ENCODE data around the gene ITCH. TPM values are rescaled to one million over a fixed set of nuclear protein-coding genes. Genes with fewer than 3 reads are reported as not detected.

ITCH gene
- total RNA-seq, 1 donor from 2014 or later: 113 TPM

DNA sequence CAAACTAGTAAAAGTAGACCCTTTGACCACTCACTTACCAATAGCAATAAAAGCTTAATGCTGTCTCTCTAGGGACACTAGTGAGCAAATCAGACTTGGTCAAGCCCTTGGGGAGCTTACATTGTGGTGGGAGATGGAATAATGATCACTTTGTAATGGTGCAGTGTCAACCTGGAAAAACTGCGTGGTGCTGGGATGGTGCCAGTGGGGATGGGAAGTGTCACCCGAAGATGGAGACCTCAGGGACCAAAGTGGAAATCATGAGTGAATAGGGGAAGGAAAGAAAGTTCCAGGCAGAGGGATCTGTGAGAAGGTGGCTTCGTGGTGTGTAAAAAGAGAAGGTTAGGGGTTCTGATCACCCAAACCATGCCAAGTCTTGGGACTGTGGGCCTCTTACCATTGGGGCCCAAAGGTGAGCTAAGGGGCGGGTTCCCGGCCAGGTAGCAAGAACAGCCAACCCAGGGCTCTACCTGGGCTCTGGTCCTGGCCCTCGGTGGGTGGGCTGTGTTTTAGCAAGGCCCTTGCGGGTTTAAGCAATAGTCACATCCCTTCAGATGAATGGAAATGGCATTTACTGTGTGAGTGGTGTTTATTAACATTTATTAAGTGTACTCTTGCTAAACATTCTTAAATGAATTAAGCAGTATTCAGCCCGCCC is 168.7 kb downstream of the ITCH start:
- no peak for DNase-seq (ENCODE audit: low read depth)

DNA sequence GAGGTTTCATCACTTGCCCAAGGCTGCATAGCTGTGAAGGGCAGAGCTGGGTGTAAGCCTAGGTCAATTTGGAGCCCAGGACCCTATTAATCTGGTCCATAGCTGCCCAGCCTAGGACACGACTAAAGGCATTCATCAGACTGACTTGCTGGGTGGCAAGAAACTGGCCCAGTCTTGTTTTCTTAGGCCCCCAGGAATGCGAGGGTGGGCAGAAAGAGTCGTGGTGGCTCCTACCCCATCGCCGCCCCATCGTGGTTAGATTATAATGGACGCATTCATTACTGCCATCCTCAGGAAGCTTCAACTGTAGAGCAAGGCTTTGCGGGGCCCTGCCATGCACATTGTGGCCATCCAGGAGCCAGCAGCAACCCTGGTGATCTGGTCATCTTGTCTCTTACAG is 169.2 kb downstream of the ITCH start:
- DNase-seq (ENCODE audit: low read depth): no peak

DNA sequence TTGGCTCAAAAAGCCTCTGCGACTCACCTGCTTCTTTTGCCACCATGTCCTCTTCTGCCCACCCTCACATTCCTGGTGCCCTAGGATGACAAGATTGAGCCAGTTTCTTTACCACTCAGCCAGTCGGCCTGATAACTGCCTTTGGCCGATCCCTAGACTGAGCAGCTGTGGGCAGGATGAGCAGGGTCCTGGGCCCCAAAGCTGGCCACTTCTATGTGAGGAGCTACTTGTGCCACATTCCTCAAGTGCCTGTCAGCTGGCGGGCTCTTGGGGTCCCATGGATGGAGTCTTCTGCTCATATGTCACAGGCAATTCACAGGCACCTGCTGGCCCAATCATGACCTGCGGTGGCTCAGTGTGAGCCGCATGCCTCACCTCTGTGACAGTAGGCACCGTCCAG is 169.7 kb downstream of the ITCH start:
- no peak for DNase-seq (ENCODE audit: low read depth)

DNA sequence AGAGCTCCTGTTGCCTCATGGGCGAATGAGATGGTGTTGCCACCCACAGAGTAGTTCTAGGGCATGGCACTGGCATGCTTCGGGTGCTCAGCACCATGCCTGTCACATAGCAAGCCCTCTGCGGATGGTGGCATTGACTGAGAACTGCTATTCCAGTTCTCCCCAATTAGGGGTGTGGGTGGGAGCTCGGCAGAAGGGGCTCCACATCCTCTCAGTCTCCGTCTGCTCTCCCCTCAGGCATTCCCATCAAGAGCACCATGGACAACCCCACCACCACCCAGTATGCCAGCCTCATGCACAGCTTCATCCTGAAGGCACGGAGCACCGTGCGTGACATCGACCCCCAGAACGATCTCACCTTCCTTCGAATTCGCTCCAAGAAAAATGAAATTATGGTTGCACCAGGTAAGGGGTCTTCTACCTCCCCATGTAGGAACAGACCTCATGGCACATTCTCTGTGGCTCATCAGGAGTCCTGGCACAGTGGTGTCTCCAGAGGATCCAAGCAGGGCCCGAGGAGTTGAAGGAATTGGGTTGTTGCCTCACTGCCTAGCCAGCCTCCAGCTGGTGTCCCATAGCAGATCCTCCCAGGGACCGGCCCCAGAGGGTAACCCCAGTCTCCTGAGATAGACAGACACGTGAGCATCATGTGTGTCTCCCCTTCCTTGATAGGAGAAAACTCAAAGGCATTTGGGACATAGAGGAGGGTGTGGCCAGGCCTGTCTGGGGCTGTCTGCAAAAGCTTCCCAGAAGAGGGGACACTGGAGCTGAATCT is 171.5 kb downstream of the ITCH start:
- DNase-seq (ENCODE audit: low read depth): no peak

DNA sequence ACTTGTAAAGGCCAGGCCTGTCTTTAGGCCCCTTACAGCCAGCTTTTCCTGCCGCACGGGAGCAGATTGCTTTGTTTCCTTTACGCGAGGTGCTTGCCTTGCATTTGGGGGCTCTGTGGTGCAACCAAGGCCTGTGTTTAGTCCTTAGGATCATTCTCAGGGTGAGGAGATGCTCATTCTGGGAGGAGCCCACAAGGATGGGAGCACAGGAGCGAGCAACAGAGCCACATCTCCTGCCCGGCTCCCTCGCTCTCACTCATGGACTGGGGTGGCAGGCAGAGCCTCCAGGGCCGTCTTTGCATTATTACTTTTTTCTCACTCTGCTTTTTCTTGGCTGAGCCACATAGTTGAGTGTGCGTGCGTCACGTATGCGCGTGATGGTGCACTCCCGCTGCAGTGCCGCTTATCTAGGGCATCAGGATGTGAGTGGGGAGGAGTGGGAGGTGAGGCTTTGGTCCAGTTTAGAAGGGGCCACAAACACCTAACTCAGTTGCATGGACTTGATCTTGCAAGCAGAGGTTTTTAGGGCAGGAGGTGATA is 172.3 kb downstream of the ITCH start:
- no peak for DNase-seq (ENCODE audit: low read depth)

DNA sequence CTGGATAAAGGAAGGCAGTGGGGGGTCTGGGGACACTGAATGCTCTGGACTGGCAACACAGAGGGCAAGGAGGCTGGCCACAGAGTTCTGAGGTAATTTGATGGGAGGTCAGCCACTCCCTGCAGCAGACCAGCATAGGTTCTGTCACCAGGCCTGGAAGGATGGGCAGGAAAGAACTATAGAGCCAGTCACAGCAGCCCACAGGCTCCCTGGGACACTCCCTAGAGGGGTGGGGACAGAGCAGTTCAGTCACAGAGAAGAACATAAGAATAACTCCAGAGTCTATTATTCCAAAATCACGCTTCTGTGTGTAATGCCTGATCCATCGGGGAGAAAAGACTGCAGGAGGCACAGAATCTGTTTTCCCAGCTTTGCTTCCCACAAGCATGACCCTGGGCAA is 172.8 kb downstream of the ITCH start:
- no peak for DNase-seq (ENCODE audit: low read depth)

DNA sequence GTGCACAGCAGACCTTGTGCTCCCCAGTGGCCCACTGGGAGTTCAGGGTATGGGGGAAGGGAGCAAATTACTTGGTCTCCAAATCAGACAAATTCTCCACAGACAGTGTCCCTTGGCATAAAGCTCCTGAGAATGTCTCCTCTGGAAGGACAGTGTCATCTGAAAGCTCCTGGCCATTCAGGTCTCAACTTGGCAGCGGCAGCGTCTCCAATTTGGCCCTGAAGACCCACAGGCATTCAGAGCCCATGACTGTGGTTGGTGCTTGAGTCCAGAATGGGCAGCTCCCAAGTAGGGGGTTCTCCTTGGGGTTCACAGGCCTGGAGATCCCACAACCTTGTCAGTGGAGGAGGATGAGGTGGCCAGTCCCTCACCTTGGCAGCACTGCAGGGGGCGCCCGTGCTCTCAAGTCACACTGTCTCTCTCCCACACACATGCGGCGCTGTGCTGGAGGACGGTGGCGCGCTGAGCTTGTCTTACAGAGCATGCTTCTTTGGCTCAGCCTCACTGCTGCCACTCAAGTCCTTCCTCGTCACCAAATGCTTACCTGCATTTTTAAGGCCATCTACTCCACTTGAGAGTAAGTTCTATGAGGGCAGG is 173.8 kb downstream of the ITCH start:
- DNase-seq (ENCODE audit: low read depth): no peak

DNA sequence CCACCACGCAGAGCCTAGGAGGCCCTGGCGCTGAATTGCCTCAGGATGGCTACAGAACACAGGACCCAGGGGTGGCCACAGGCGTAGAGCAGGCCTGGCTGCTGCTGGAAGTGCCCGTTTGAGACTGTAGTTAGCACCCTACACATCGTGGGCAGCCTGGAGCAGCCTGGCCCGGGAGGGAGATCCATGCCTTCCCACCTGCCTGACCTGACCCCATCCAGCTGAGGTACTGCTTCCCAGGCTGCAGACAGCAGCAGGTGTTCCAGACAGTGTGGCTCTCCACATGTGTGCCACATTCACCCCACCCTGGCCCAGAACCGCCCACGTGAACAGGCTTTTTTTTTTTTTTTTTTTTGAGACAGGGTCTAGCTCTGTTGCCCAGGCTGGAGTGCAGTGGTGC is 174.6 kb downstream of the ITCH start:
- no peak for DNase-seq (ENCODE audit: low read depth)

DNA sequence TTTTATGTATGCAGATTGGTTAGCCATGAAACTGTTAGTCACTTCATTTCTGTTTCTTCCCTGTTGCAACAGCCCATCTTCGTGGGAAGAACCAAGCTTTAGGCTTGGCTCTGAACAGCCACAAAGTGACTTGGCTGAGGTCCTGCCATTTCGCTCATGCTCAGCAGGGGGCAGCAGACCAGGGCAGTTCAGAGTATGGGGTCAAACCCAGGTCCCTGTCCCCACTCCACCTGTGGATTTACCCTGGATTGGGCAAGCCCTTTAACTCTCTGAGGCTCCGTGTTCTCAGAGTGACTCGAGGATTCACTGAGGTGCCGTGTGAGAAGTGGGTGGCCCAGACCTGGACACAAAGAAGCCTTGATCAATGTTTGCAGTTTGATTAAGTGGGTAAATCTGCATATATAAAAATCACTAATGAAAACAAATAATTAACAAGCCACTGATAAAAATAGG is 175.6 kb downstream of the ITCH start:
- DNase-seq (ENCODE audit: low read depth): peak; percentile 53

DNA sequence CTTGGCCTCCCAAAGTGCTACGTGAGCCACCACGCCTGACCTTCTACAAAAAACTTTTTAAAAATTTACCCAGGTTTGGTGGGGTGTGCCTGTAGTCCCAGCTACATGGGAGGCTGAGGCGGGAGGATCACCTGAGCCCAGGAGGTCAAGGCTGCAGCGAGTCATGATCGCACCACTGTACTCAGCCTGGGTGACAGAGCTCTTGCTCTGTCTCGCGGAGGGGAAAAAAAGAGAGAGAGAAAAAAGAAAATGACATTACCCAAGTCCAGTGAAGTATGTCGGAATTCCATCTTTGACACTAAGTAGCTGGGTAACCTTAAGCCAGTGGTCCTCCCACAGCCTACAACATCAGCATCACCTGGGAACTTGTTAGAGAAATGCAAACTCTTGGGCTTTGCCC is 176.7 kb downstream of the ITCH start:
- no peak for DNase-seq (ENCODE audit: low read depth)

DNA sequence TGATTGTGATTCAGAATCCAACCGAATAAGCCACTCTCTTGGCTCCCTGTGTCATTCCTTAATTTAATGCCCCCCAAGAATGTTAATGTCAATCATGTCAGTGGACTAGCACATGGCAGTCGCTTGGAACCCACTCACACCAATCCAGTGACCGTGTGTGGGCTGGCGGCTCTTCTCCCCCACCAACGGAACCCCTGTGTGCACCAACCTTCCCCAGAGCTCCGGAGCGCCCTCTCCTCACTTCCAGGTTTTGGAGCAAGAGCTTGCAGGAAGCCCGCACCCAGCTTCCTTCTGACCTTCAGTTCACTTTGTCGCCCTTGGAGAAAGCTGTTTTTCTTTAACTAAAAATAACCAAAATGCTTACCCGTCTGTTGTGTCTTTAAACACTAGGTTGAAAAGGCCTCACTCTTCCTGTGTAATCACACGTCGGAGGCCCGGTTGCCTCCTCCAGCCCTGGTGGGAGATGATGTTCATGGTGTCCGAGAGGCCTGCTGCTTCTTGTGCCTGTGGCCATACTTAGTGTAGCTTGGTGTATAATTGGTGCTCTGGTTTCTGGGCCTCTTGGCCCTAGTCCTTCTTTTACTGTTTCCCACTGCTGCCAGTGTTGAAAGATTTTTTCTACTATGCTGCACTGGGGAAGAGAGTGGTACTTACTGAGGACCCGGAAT is 177.7 kb downstream of the ITCH start:
- DNase-seq (ENCODE audit: low read depth): no peak

DNA sequence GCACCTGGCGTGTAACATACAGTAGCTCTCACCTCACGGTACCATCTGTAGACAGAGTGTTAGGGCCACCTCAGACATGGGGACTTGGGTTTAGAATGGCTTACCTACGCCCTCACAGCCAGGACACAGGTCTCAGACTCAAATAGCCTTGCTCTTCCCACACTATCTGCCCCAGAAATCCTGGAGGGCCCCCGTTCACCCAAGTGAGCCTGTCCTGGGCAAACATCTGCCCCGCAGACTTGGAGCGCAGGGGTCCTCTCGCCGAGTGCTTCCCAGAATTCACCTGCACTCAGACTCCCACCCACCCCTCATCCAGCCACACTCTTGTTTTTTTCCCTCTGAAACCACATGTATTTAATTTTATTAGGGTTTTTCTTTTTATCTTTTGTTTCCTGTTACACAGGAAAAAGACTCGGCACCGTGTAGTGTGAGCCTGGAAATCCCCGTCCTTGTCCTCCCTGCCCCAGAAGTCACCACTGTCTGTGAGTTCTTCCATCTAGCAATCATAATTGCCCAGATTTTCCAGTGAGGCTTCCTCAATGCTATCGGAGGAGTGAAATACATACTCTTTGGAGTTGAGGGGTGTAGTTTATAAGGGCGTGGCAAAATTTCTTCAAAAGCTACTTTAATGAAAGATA is 178.3 kb downstream of the ITCH start:
- DNase-seq (ENCODE audit: low read depth): no peak

DNA sequence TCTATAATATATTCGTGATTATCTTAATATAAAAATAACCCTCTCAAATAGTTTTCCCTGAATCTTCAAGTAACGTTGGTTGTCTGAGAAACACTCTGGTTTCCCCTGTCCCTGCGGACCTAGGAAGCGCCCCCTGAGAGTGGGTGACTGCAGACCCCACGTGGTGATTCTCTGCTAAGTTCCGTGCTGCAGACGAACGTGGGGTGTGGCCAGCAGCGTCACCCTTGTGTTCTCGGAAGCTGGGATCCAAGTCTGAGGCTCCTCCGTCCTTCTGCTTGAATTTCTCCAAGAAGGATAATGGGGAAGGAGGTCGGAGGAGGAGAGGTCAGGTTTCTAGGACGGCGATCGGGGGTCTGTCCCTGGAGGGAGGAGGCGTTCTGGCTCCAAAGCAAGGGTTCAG is 178.8 kb downstream of the ITCH start:
- DNase-seq (ENCODE audit: low read depth): no peak

DNA sequence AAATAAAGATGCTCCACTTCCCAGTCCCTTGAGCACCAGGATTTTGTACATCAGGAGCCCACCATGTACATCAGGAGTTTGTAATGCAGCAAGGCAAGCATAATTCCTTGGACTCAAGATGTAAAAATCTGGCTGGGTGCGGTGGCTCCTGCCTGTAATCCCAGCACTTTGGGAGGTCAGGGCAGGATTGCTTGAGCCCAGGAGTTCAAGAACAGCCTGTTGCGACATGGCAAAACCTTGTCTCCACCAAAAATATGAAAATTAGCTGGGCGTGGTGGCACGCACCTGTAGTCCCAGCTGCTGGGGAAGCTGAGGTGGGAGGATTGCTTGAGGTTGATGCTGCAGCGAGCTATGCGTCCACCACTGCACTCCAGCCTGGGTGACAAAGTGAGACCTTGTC is 179.4 kb downstream of the ITCH start:
- DNase-seq (ENCODE audit: low read depth): no peak

DNA sequence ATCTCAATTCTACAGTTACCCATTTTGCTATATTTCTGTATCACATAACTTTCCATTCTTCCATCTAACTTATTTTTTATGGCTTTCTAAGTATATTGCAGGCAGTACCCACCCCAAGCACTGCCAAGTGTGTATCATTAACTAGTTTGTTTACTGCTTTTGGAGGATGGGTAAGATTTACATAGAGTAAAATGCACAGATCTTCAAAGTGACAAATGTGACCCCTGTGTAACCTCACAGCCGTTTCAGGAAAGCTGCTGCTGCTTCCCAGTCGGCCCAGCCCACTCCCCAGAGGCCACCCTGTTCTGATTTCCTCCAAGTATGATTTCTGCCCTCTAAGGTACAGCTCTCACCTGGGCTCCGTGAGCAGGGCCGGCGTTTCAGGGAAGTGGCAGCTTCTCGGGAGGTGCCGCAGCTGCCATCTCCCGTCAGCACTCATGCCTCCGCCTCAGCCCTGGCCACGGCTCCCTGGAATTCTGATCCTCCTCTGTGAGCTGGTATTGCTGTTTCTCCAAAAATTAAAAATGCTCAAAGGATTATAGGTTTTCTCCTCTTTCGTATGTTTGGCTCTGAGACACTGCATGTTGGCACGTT is 180.5 kb downstream of the ITCH start:
- no peak for DNase-seq (ENCODE audit: low read depth)

DNA sequence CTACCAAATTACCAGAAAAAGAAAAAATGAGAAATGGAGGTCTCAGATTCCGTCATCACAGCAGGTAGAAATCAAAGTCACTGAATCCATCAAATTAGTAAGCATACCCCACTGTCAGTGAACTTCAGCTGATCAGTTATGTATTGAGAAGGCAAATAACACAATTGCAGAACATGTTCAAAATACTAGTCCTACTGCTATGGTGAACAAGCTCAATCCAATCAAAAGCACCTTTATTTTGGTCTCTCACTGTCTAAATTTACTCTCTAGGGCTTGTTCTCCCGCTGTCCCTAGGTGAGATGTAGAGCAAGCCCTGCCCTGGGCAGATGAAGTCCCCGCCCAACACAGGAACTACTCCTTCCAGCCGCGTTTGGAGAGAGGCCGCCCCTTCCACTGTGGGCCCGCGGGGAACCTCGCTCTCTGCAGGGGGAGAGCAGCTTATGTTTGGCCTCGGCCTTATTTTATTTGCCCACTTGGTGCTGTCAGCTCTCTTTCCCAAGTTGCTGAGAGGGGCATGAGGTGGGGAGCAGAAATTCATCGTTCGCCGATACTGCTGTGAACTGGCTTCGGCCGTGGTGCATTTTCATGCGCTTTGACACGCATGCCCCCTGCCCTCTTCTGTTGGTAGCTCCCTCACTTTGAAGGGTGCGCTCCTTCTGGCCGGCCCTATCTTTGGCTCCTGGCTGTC is 181.2 kb downstream of the ITCH start:
- DNase-seq (ENCODE audit: low read depth): no peak

DNA sequence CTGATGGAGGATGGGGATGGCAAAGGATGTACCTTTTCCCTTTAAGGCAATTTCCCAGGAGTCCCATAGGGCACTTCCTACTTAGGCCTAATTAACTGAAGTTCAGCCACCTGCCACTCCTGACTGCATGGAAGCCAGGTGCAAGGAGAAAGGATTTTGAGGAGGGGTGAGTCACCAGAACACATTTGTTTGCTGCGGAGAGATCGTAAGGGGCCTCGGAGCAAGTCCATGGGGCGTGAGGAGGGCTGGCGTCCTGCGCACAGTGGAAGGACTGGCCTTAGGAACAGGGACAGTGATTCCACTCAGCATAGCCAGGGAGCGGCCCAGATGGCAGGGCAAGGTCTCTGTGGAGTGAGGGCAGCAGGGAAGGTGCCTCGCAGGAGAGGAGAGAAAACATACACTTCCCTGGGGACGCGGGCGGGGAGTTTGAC is 183.7 kb downstream of the ITCH start:
- DNase-seq (ENCODE audit: low read depth): no peak

DNA sequence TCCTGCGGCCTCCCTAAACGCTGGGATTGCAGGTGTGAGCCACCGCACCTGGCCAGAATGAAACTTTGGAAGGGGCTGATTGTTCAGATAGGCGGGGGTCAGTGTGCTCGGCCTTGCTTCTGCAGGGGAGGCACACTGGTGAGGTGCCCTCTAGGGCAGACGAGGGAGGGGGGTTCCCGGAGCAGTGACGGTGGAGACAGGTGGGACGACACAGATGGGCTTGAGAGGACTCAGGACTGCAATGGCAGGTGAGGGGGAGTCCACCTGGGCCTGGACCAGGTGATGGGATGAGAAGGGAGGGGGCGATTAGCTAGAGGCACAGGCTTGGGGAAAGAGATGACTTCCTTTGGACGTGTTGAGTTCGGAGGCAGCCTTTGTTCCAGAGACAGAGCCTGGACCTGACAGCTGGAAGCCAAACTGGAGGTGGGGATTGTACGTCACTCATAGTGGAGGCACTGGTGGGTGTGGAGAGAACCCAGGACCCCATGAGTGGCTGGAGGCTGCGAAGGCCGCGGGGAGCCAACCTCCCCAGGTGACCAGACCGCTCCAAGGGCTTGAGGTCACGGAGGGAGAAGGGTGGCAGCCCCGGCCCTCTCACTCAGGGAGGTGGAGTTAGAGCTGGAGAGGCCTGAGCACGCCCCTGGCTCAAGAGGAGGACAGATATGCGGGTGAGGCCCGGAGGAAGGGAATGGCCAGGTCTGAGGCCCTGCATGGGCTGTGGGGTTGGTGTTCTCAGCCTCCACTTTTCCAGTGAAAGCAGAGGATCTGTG is 185.0 kb downstream of the ITCH start:
- no peak for DNase-seq (ENCODE audit: low read depth)

DNA sequence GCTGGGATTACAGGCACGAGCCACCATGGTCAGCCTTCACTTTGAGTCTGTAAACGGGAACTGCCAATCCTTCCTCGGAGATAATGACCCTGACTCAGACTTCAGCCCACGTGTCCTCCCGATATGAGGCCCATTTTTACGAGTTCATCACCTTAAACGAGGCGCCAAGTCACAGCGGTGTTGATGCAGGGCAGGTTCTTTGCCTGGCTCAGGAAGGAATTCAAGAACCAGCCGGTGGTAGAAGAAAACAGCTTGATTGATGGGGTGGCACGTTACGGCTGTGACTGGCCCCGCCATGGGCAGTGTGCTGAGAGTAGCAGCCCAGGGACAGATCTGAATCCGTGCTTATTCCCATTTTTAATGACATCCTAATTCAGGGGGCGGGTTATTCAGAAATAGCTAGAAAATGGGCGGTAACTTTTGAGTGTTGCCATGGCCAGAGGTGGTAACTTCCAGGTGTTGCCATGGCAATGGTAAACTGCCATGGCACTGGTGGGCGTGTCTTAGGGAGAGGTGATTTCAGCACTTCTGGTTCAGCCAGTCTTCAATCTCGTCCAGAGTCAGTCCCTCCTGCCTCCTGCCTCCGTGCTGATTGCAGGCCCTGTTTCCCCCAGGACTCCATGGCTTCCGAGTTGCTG is 186.3 kb downstream of the ITCH start:
- DNase-seq (ENCODE audit: low read depth): peak; percentile 77

DNA sequence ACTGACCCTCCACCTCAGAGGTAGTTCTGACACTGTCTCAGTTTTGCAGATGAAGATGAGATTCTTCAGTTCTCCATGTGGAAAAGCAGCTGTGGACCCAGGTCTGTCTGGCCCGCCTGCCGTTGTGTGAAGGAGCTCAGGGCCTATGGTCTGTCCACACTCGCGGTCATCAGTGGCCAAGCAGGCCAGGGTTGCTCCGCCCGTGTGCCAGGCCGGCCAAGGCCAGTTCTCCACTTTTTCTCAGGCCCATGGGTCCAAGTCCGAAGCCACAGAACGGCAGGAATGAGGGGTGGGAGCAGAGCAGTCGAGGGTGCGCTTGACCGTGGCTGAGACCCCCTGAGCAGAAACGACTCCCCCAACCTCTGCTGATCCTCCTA is 186.8 kb downstream of the ITCH start:
- DNase-seq (ENCODE audit: low read depth): no peak

Measured in renal cortical epithelial cell (primary cell).